Fibroblast of lung (primary cell): Measurements from ENCODE around the gene STK32C.

Experiments used
- CTCF ChIP-seq, 2 donors: IDR thresholded peaks in 1 of 2; conservative IDR thresholded peaks in 1 of 2; 1 replicate in 1 of 2; 2 replicates in 1 of 2; pipeline ENCODE4 v1.5.1; 2011 to 2012; ENCODE audit warnings: low read length in 2 of 2, control low read depth in 1 of 2, inconsistent platforms in 1 of 2, low read depth in 1 of 2, mild to moderate bottlenecking in 1 of 2
- EZH2 ChIP-seq: IDR thresholded peaks from 2 replicates; pipeline ENCODE4 v1.5.1; 2012; ENCODE audit warnings: low read length, control low read depth, mild to moderate bottlenecking; ENCODE audit errors: missing control alignments

GRCh38 chr10:132203256-132204077 is 104.3 kb downstream of the STK32C start:
- TF ChIP-seq CTCF (conservative IDR thresholded peaks at IDR 0.05 in 1 of 2, IDR thresholded peaks at IDR 0.05 in 1 of 2; ENCODE audit: low read depth in 1 of 2, low read length in 2 of 2) (no peak), EZH2 (no peak)
